Endothelial cell of umbilical vein (primary cell): ENCODE data around the gene DHRS9. TPM values are rescaled to one million over a fixed set of nuclear protein-coding genes. Genes with fewer than 3 reads are reported as not detected.

Experiments used
- BruUV-seq: library from RNA; stranded (reverse); fragments of 400-500 nt; replicated peaks from 2 replicates; lab custom pipeline; 2021; lab: Mats Ljungman, UMichigan
- CTCF ChIA-PET: fragments of 300-600, 350-600 bp; sonication (Branson Sonifier 250); formaldehyde crosslinking; loops from one replicate; lab custom pipeline; 2021; ENCODE audit warnings: antibody characterized with exemption, inconsistent platforms; lab: Charles Lee
- POLR2A ChIA-PET: fragments of 300-600, 350-600 bp; sonication (Branson Sonifier 250); formaldehyde crosslinking; loops from one replicate; lab custom pipeline; 2021; ENCODE audit warnings: antibody characterized with exemption, inconsistent platforms; lab: Charles Lee
- DNase-seq: peaks from one replicate; pipeline ENCODE4 v3.0.0-alpha.2; 2011; ENCODE audit warnings: low read depth, low spot score
- FAIRE-seq: peaks from 2 replicates; lab custom pipeline; 2011; peaks lifted over from hg19 to GRCh38; lab: Jason Lieb, UNC
- H2AFZ ChIP-seq: 2 replicates; pipeline ENCODE4 v1.6.0; 2012; ENCODE audit warnings: low read depth, low read length, control low read depth, inconsistent platforms
- H3K27ac ChIP-seq: 2 replicates; pipeline ENCODE4 v1.5.1; 2011; ENCODE audit warnings: low read depth, mild to moderate bottlenecking, control low read depth, low read length, moderate library complexity; ENCODE audit not compliant: insufficient read depth
- H3K27me3 ChIP-seq, 2 experiments: 2 replicates each; pipeline versions ENCODE4 v1.6.0 to v1.6.1; 2011; ENCODE audit warnings: low read length in 2 of 2, mixed read lengths in 1 of 2; ENCODE audit not compliant: control insufficient read depth in 2 of 2, insufficient read depth in 2 of 2
- H3K36me3 ChIP-seq, 2 experiments: 2 replicates in 1 of 2; 3 replicates in 1 of 2; pipeline ENCODE4 v1.5.1; 2011; ENCODE audit warnings: low read length in 2 of 2, mild to moderate bottlenecking in 1 of 2, moderate library complexity in 1 of 2; ENCODE audit not compliant: control insufficient read depth in 2 of 2, insufficient read depth in 2 of 2; ENCODE audit errors: extremely low read depth in 1 of 2
- H3K4me1 ChIP-seq: 3 replicates; pipeline ENCODE4 v1.5.1; 2011; ENCODE audit warnings: mild to moderate bottlenecking, low read length; ENCODE audit not compliant: control insufficient read depth, insufficient read depth; ENCODE audit errors: extremely low read depth
- H3K4me2 ChIP-seq: 2 replicates; pipeline ENCODE4 v1.6.1; 2011; ENCODE audit warnings: low read length, control low read depth, mixed read lengths; ENCODE audit not compliant: insufficient read depth
- H3K4me3 ChIP-seq, 3 experiments: fragments of 200-600 bp in 1 of 3; sonication (generic), shearing (Covaris generic) in 1 of 3; replicated peaks in 1 of 3; 2 replicates each; pipeline ENCODE4 v1.5.1; 2011 to 2016; ENCODE audit warnings: control low read depth in 3 of 3, low read length in 3 of 3, mild to moderate bottlenecking in 2 of 3, inconsistent platforms in 1 of 3, low read depth in 1 of 3, moderate library complexity in 1 of 3; ENCODE audit not compliant: insufficient read depth in 1 of 3
- H3K79me2 ChIP-seq: 2 replicates; pipeline ENCODE4 v1.6.0; 2012; ENCODE audit warnings: low read length, inconsistent platforms; ENCODE audit not compliant: control insufficient read depth, insufficient read depth
- H3K9ac ChIP-seq: replicated peaks from 2 replicates; pipeline ENCODE3; 2011; ENCODE audit warnings: low read length, control low read depth; ENCODE audit not compliant: insufficient read depth; ENCODE audit errors: extremely low read depth
- H3K9me1 ChIP-seq: replicated peaks from 3 replicates; pipeline ENCODE4 v1.6.0; 2011; ENCODE audit warnings: mild to moderate bottlenecking, low read length; ENCODE audit not compliant: control insufficient read depth, insufficient read depth; ENCODE audit errors: extremely low read depth
- H3K9me3 ChIP-seq: replicated peaks from 2 replicates; pipeline ENCODE4 v1.5.1; 2012; ENCODE audit warnings: low read length, inconsistent platforms; ENCODE audit not compliant: control insufficient read depth, insufficient read depth
- H4K20me1 ChIP-seq: replicated peaks from 2 replicates; pipeline ENCODE3; 2011; ENCODE audit warnings: mild to moderate bottlenecking, low read length; ENCODE audit not compliant: control insufficient read depth, insufficient read depth; ENCODE audit errors: extremely low read depth
- CTCF ChIP-seq, 2 donors: IDR thresholded peaks; 1 replicate in 1 of 2; 2 replicates in 1 of 2; pipeline ENCODE4 v1.5.1; 2011; ENCODE audit warnings: low read length in 2 of 2, mild to moderate bottlenecking in 2 of 2, moderate library complexity in 2 of 2, control low read depth in 1 of 2, inconsistent platforms in 1 of 2, low read depth in 1 of 2; ENCODE audit not compliant: insufficient read depth in 1 of 2; ENCODE audit errors: extremely low read depth in 1 of 2
- EZH2 ChIP-seq: IDR thresholded peaks from 2 replicates; pipeline ENCODE4 v1.6.1; 2012; ENCODE audit warnings: borderline replicate concordance, low read depth, mild to moderate bottlenecking, moderate library complexity, low read length, inconsistent platforms; ENCODE audit not compliant: severe bottlenecking
- GATA2 ChIP-seq: IDR thresholded peaks from 2 replicates; pipeline ENCODE4 v1.7.0; 2011; ENCODE audit warnings: low read depth, mild to moderate bottlenecking, moderate library complexity, mixed read lengths, low read length; ENCODE audit not compliant: insufficient read length, insufficient read depth
- MAX ChIP-seq: IDR thresholded peaks from 2 replicates; pipeline ENCODE4 v1.6.1; 2011; ENCODE audit not compliant: insufficient read depth, insufficient read length
- dilution Hi-C: fragments of 300-500 bp; cut with MboI; formaldehyde crosslinking; loops from one replicate; pipeline ENCODE4 v1.15.0; 2019; ENCODE audit warnings: low sequenced_read_pairs; ENCODE audit not compliant: extremely low pct_ligation_motif_present
- intact Hi-C: fragments of 100-400 bp; cut with micrococcal nuclease; formaldehyde crosslinking; loops from one replicate; pipeline ENCODE4 v1.10.0; 2022
- polyA plus RNA-seq, 4 experiments: library from polyadenylated mRNA; depleted of rRNA in 3 of 4; stranded (reverse) in 3 of 4; unstranded in 1 of 4; fragments of >200 nt; gene quantifications; 2 replicates each; pipeline versions ENCODE4 v1.2.1 to v1.2.3, GENCODE V29; 2011 to 2012; ENCODE audit warnings: missing spikeins in 1 of 4
- total RNA-seq: library from RNA; stranded (reverse); gene quantifications from 2 replicates; pipeline ENCODE4 v1.2.3, GENCODE V29; 2021

The DHRS9 gene
- total and polyA plus RNA-seq, 2 donors (not counting 3 experiments of a cell fraction or from before 2014, with no cell fraction given): 0.40 TPM; not detected in 1

- dilution Hi-C loops (no loop called here), intact Hi-C loops (no loop called here)
- POLR2A ChIA-PET: no interaction called here
Measured at GRCh38 chr2:169136885-169137534, 67.6 kb downstream of the DHRS9 start.

GRCh38 chr2:169137924-169138323 lies 68.6 kb downstream of the DHRS9 start:
- H3K9me1 ChIP-seq: no peaks in the 10 kb centered on the region
- no peak overlapping the region for H3K27ac ChIP-seq
- DNase-seq (no peak), FAIRE-seq (no peak)
- H3K79me2 ChIP-seq: no peaks in the 10 kb centered on the region
- intact Hi-C loops (no loop called here), dilution Hi-C loops (no loop called here)
- no peaks in the 10 kb centered on the region for H3K36me3 ChIP-seq
- H3K4me3 ChIP-seq: no peak overlapping the region
- H3K4me1 ChIP-seq: peaks cover 3% of the 10 kb centered on the region
- no TSS peak for BruUV-seq
- H3K9me3 ChIP-seq: no peaks in the 10 kb centered on the region
- no peak overlapping the region for H3K9ac ChIP-seq
- POLR2A ChIA-PET: no interaction called here
- no peaks in the 10 kb centered on the region for H3K27me3 ChIP-seq
- CTCF ChIA-PET: interaction anchor here (1.3 to 8.5 kb wide), 4 partner anchors 10 to 84 kb away, joined by 4 to 217 read pairs (median 4); no protein-coding TSS in a partner anchor
- TF ChIP-seq EZH2 (no peak), MAX (no peak), CTCF (IDR thresholded peaks at IDR 0.05; ENCODE audit: extremely low read depth in 1 of 2, insufficient read depth in 1 of 2, low read depth in 1 of 2, low read length in 2 of 2) (no peak)
- H2AFZ ChIP-seq: no peak overlapping the region
- no peaks in the 10 kb centered on the region for H4K20me1 ChIP-seq
- H3K4me2 ChIP-seq: no peak overlapping the region

More at GRCh38 chr2:169136885-169137534, 67.6 kb downstream of the DHRS9 start:
- no peaks in the 10 kb centered on the region for H3K9me3 ChIP-seq
- CTCF ChIA-PET: interaction anchor here (1.7 to 8.5 kb wide), 2 partner anchors 27 to 85 kb away, joined by 4 to 217 read pairs; no protein-coding TSS in a partner anchor
- H3K9ac ChIP-seq: no peak overlapping the region
- H3K27ac ChIP-seq: no peak overlapping the region
- TF ChIP-seq GATA2: peak; percentile 36
- no peak for TF ChIP-seq EZH2
- no peak overlapping the region for H3K4me2 ChIP-seq
- no peaks in the 10 kb centered on the region for H3K79me2 ChIP-seq
- H4K20me1 ChIP-seq: no peaks in the 10 kb centered on the region
- no peak overlapping the region for H3K4me3 ChIP-seq
- H3K27me3 ChIP-seq: no peaks in the 10 kb centered on the region
- no peak overlapping the region for H2AFZ ChIP-seq
- no TSS peak for BruUV-seq
- DNase-seq: peak; percentile 41
- FAIRE-seq: no peak
- H3K4me1 ChIP-seq: peaks cover 3% of the 10 kb centered on the region
- no peaks in the 10 kb centered on the region for H3K36me3 ChIP-seq
- no peaks in the 10 kb centered on the region for H3K9me1 ChIP-seq
